NK-92 treated with Interleukin-12 subunit alpha and Interleukin-12 subunit beta, amount 100 ng/mL, for 24 hours (cell line): ENCODE data around the gene CTNNA3.

Source experiments
- DNase-seq: peaks from one replicate; lab custom pipeline; 2025; lab: John Stamatoyannopoulos, UW

Gene CTNNA3

GRCh38 chr10:67114945-67115344 is 581.0 kb downstream of the CTNNA3 start:
- DNase-seq = no peak

- no peak for DNase-seq
Measured at GRCh38 chr10:67112765-67113164, 583.2 kb downstream of the CTNNA3 start.

- no peak for DNase-seq
Measured at GRCh38 chr10:67110286-67110685, 585.7 kb downstream of the CTNNA3 start.

- no peak for DNase-seq
Measured at GRCh38 chr10:67107670-67108069, 588.3 kb downstream of the CTNNA3 start.

- DNase-seq = no peak
Measured at GRCh38 chr10:67100951-67101350, 595.0 kb downstream of the CTNNA3 start.

- no peak for DNase-seq
Measured at GRCh38 chr10:67098461-67098860, 597.5 kb downstream of the CTNNA3 start.

- DNase-seq = no peak
Measured at GRCh38 chr10:67095531-67095930, 600.5 kb downstream of the CTNNA3 start.

- no peak for DNase-seq
Measured at GRCh38 chr10:67088036-67088435, 608.0 kb downstream of the CTNNA3 start.

GRCh38 chr10:67087135-67087425 is 608.9 kb downstream of the CTNNA3 start:
- DNase-seq = no peak

- DNase-seq = no peak
Measured at GRCh38 chr10:67086327-67087134, 609.5 kb downstream of the CTNNA3 start.

GRCh38 chr10:67079126-67079525 is 616.9 kb downstream of the CTNNA3 start:
- DNase-seq = no peak

- no peak for DNase-seq
Measured at GRCh38 chr10:67077376-67077775, 618.6 kb downstream of the CTNNA3 start.

- DNase-seq = no peak
Measured at GRCh38 chr10:67076144-67076543, 619.9 kb downstream of the CTNNA3 start.

- no peak for DNase-seq
Measured at GRCh38 chr10:67075491-67075971, 620.5 kb downstream of the CTNNA3 start.

- no peak for DNase-seq
Measured at GRCh38 chr10:67072654-67073053, 623.3 kb downstream of the CTNNA3 start.

GRCh38 chr10:67050415-67050814 is 645.6 kb downstream of the CTNNA3 start:
- no peak for DNase-seq

- no peak for DNase-seq
Measured at GRCh38 chr10:67049988-67050387, 646.0 kb downstream of the CTNNA3 start.

GRCh38 chr10:67046507-67046906 is 649.5 kb downstream of the CTNNA3 start:
- no peak for DNase-seq

- DNase-seq = no peak
Measured at GRCh38 chr10:67045404-67045803, 650.6 kb downstream of the CTNNA3 start.

- DNase-seq = no peak
Measured at GRCh38 chr10:67043041-67043440, 653.0 kb downstream of the CTNNA3 start.

GRCh38 chr10:67036808-67037207 is 659.2 kb downstream of the CTNNA3 start:
- DNase-seq = no peak

- DNase-seq = no peak
Measured at GRCh38 chr10:67033878-67034277, 662.1 kb downstream of the CTNNA3 start.

GRCh38 chr10:67022099-67022498 is 673.9 kb downstream of the CTNNA3 start:
- no peak for DNase-seq

- no peak for DNase-seq
Measured at GRCh38 chr10:67017218-67017617, 678.8 kb downstream of the CTNNA3 start.
